ENCODE results near the gene TAF13. TPM values are rescaled to one million over a fixed set of nuclear protein-coding genes. Genes with fewer than 3 reads are reported as not detected.
A peak's percentile ranks its signal among the peaks of the same experiment; 100 is the strongest.
"Not testable (repeated sequence)": the region's sequence is repeated elsewhere in the genome, so short reads cannot be mapped to it uniquely, and the experiment has no call there.

TAF13 gene
- total RNA-seq, 1 donor, result 2.2 TPM

GRCh38 chr1:109050228-109050995 is 25.4 kb downstream of the TAF13 start:
- DNase-seq (ENCODE audit: low read depth in 2 of 3, low spot score in 2 of 3), result no peak

- no peak for DNase-seq (ENCODE audit: low read depth in 2 of 3, low spot score in 2 of 3)
Observed at GRCh38 chr1:109048335-109048734, 27.5 kb downstream of the TAF13 start.

DNA sequence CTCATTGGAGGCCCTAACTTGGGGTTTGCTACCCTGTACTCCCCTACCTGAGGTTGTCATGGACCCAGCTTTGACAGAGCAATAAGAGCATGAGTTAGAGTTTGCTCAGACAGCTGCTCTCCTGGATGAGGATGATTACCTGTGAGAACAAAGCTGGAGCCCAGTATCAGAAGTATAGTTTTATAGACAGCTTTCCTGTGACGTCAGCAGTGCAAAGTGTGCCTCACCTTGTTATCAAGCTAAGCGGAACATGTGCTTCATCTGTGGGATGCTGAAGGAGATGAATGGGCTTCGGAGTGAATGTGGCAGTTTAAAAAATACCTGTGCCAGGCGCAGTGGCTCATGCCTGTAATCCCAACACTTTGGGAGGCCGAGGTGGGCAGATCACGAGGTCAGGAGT is 28.5 kb downstream of the TAF13 start:
- DNase-seq (ENCODE audit: low read depth in 2 of 3, low spot score in 2 of 3), result no peak

DNA sequence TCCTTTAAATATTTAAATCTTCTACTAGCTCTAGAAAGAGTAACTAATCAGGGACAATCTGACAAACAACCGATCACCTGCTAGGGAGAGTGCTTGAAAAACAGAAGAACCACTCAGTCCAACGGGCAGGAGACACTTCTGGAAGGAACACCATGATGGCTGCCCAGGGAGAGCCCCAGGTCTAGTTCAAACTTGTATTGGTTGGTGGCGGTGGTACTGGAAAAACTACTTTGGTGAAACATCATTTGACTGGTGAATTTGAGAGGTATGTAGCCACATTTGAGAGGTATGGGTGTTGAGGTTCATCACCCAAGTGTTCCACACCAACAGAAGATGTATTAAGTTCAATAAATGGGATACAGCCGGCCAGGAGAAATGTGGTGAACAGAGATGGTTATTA is 29.1 kb downstream of the TAF13 start:
- DNase-seq (ENCODE audit: low read depth in 2 of 3, low spot score in 2 of 3), result no peak

DNA sequence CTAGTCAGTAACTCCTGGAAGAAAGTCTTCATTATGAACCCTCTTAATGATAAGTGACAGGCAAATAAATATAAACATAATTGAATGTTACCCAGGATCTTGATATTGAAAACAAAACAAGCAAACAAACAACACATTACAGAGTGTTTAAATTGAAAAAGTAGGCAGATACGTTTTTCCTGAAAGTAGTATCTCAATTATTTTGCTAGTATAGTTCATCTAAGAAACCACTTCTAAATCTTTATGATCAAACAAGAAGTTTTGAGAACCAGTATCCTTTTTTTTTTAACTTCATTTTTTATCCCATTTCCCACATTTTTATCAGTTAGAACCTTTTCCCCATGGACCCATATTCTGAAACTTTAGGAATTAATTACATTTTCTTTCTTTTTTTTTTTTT is 30.2 kb downstream of the TAF13 start:
- DNase-seq (ENCODE audit: low read depth in 2 of 3, low spot score in 2 of 3), result no peak

GRCh38 chr1:109041621-109042468 is 34.0 kb downstream of the TAF13 start, which contains the start of gene WDR47:
TSS of gene WDR47 (minus strand) at chr1:109042102. CDS start at chr1:109023512, 18,590 bp downstream.
- DNase-seq (ENCODE audit: low read depth in 2 of 3, low spot score in 2 of 3), result peak; percentile 89 to 98 (median 97)

GRCh38 chr1:109040989-109041620 is 34.7 kb downstream of the TAF13 start:
- DNase-seq (ENCODE audit: low read depth in 2 of 3, low spot score in 2 of 3), result peak; percentile 4 to 65 (median 48)

DNA sequence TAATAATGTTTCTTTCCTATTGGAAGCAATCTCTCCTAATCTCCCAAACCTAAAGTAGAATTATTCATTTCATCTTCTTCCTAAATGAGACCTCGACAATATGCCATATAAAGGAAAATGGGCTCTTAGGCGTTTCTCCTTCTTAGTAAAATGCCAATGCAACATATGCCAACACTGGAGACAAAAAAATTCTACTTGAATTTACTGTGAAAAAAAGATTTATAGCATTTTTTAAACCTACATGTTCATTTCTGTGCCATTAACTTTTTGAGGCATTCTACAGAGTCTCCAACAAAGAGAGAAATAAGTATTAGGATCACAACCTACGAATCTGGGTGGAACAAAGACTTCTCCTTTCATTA is 35.2 kb downstream of the TAF13 start:
- no peak for DNase-seq (ENCODE audit: low read depth in 2 of 3, low spot score in 2 of 3)

DNA sequence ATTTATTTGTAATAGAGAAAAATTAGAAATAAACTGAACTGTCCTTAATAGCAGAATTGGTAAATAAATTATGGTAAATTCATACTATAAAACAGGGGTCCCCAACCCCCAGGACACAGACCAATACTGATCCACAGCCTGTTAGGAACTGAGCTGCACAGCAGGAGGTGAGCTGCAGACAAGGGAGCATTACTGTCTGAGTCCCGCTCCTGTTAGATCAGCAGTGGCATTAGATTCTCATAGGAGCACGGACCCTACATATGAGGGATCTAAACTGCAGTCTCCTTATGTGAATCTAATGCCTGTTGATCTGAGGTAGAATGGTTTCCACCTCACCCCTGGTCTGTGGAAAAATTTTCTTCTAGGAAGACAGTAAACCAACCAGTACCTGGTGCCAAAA is 41.4 kb downstream of the TAF13 start:
- DNase-seq (ENCODE audit: low read depth in 2 of 3, low spot score in 2 of 3), result no peak

GRCh38 chr1:109029493-109029892 is 46.3 kb downstream of the TAF13 start:
- not testable (repeated sequence) for DNase-seq (ENCODE audit: low read depth in 2 of 3, low spot score in 2 of 3)

DNA sequence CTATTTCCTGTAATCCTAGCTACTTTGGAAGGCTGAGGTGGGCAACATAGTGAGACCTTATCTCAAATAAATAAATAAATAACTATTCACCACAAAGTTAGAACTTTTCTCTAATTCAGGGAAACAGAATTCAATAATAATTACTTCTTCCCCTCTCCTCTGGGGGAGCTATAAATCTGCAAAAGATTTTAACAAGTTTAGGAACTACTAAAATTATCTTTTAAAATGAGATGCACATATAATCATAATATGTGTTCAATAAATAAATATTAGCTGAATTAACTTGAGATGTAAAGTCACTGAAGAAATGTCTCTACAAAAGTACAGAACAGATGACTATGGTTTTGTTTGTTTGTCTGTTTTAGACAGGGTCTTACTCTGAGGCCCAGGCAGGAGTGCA is 48.0 kb downstream of the TAF13 start:
- DNase-seq (ENCODE audit: low read depth in 2 of 3, low spot score in 2 of 3), result peak in 1 of 3 donors; percentile 47

- peak in 2 of 3 donors; percentile 32 to 68 for DNase-seq (ENCODE audit: low read depth in 2 of 3, low spot score in 2 of 3)
Observed at GRCh38 chr1:109025694-109026093, 50.1 kb downstream of the TAF13 start.

- no peak for DNase-seq (ENCODE audit: low read depth in 2 of 3, low spot score in 2 of 3)
Observed at GRCh38 chr1:109024646-109025045, 51.2 kb downstream of the TAF13 start.

DNA sequence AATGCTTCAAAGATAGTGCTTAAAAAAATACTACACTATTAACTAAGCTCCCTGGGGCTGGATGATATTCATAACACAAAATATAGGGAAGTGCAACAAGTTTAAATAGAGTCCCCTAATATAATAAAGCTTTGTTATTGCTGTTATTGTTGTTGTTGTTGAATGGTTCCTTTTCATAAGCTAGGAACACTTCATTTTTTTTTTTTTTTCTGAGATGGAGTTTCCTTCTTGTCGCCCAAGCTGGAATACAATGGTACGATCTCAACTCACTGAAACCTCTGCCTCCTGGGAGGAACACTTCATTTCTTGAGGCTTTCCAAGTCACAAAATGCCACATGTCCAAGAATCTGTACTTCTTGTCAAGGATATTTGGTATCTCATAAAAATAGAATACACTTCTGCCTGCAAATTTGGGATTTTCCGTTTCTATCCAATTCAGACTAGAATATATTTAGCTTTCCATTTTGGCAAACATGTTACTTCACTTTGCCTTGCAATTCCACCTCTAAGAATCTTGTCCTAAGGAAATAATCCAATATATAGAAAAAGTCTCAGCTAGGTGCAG is 55.0 kb downstream of the TAF13 start:
- DNase-seq (ENCODE audit: low read depth in 2 of 3, low spot score in 2 of 3), result no peak

DNA sequence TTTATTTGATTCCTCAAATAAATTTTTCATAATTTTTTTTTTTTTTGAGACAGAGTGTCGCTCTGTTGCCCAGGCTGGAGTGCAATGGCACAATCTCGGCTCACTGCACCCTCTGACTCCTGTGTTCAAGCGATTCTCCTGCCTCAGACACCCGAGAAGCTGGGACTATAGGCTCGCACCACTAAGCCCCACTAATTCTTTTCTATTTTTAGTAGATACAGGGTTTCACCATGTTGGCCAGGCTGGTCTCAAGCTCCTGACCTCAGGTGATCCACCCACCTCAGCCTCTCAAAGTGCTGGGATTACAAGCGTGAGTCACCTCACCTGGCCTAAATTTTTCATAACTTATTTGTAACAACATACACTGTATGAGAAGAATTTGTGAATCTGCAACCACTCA is 58.1 kb downstream of the TAF13 start:
- not testable (repeated sequence) for DNase-seq (ENCODE audit: low read depth in 2 of 3, low spot score in 2 of 3)

DNA sequence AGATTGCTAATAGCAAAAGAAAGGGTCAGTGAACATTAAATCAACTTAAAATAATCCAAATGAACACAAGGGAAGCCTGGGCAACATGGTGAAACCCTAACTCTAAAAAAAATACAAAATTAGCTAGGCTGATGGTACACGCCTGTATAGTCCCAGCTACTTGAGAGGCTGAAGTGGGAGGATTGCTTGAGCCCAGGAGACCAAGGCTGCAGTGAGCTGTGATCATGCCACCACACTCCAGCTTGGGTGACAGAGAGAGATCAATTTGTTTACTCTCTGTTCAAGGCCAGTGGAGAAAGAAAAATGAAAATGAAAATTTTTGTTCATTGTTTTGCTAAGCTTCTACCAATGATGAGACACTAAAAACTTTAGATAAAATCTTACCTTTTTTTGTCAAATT is 58.7 kb downstream of the TAF13 start:
- no peak for DNase-seq (ENCODE audit: low read depth in 2 of 3, low spot score in 2 of 3)

Small RNAs within 50 kb of the gene (small RNA-seq; reads per million reads assigned to genes)
- gene AL356488.2 (not detected), gene BX679664.1 (not detected)

Other genes with a start within 250 kb of the TAF13 start
- gene AKNAD1, start 218.9 kb downstream of the TAF13 start, total RNA-seq, result 0.81 TPM
- gene GPSM2, start 199.0 kb downstream of the TAF13 start, total RNA-seq, result 24.2 TPM
- gene CLCC1, start 112.5 kb downstream of the TAF13 start, total RNA-seq, result 13.7 TPM
- gene WDR47, start 33.9 kb downstream of the TAF13 start, total RNA-seq, result 8.3 TPM
- gene TMEM167B, start 14.8 kb upstream of the TAF13 start, total RNA-seq, result 14.8 TPM
- 0.27 TPM for gene ELAPOR1, start 38.1 kb upstream of the TAF13 start, total RNA-seq
- gene SARS1, start 137.9 kb upstream of the TAF13 start, total RNA-seq, result 49.0 TPM
- gene CELSR2, start 173.5 kb upstream of the TAF13 start, total RNA-seq, result 0.27 TPM
- gene PSRC1, start 207.1 kb upstream of the TAF13 start, total RNA-seq, result 1.3 TPM
- not detected for gene MYBPHL, start 231.0 kb upstream of the TAF13 start, total RNA-seq